ENCODE results near the gene PAIP2.
"Not testable (repeated sequence)": the region's sequence is repeated elsewhere in the genome, so short reads cannot be mapped to it uniquely, and the experiment has no call there.

PAIP2 gene

GRCh38 chr5:139314276-139314675, 27.4 kb upstream of the PAIP2 start:
- DNase-seq (ENCODE audit: low read depth in 2 of 2, low spot score in 1 of 2), result no peak

- no peak for DNase-seq (ENCODE audit: low read depth in 2 of 2, low spot score in 1 of 2)
Measured at GRCh38 chr5:139315056-139315615, 26.5 kb upstream of the PAIP2 start.

GRCh38 chr5:139335811-139336210, 5.8 kb upstream of the PAIP2 start:
- no peak for DNase-seq (ENCODE audit: low read depth in 2 of 2, low spot score in 1 of 2)

DNA sequence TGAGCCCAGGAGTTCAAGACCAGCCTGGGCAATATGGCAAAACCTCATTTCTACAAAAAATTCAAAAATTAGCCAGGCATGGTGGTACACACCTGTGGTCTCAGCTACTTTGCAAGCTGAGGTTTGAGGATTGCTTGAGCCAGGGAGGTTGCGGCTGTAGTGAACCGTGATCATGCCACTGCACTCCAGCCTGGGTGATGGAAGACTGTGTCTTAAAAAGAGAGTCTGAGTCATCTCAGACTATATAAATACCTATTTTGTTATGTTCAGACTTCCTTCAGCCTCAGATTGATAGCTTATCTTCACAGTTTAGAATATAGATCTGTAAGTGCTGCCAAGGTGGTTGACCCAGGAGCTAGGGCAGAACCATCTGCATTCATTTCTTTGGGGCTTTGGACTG, 1.6 kb upstream of the PAIP2 start:
- DNase-seq (ENCODE audit: low read depth in 2 of 2, low spot score in 1 of 2), result no peak

DNA sequence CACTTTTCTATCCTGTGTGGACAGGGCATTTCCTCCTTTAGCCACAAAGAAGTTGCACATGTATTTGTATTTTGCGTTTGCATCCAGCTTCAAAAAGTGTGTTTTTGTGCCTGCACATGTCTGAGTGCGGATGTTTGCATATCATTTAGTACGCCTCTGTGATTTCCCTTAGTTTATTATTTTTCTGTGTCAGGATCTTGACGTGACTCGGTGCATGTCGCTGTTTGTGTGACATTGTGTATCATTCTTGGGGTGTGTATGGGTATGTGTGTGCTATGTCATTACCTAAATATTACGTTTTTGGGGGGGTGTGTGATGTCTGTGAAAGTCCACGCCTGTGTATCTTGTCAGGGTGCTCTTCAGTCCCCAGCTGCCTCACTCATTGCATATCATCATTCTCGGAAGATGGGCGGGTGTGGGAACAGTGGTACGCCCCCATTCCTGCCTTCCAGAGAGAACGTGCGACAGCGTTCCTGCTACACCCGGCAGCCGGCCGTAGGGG, 416 bp upstream of the PAIP2 start:
- DNase-seq (ENCODE audit: low read depth in 2 of 2, low spot score in 1 of 2), result no peak

GRCh38 chr5:139342423-139342723, 719 bp downstream of the PAIP2 start:
- no peak for DNase-seq (ENCODE audit: low read depth in 2 of 2, low spot score in 1 of 2)

DNA sequence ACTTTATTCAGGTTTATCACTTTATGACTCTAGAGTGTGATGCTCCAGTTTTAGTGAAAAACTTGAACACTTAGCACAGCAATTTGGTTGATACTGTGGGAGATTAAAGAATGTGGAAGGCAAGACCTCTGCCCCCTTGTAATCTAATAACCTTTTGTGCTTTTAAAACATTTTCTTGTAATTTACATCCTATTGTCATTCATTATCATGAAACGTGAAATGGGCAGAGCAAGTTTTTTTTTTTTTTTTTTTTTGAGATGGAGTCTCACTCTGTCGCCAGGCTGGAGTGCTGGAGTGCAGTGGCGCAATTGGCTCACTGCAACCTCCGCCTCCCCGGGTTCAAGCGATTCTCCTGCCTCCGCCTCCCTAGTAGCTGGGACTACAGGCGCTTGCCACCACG, 1.8 kb downstream of the PAIP2 start:
- no peak for DNase-seq (ENCODE audit: low read depth in 2 of 2, low spot score in 1 of 2)

GRCh38 chr5:139344177-139344576, 2.5 kb downstream of the PAIP2 start:
- no peak for DNase-seq (ENCODE audit: low read depth in 2 of 2, low spot score in 1 of 2)

- not testable (repeated sequence) for DNase-seq (ENCODE audit: low read depth in 2 of 2, low spot score in 1 of 2)
Measured at GRCh38 chr5:139345442-139345841, 3.8 kb downstream of the PAIP2 start.

- DNase-seq (ENCODE audit: low read depth in 2 of 2, low spot score in 1 of 2), result not testable (repeated sequence)
Measured at GRCh38 chr5:139347863-139348262, 6.2 kb downstream of the PAIP2 start.

- DNase-seq (ENCODE audit: low read depth in 2 of 2, low spot score in 1 of 2), result no peak
Measured at GRCh38 chr5:139354186-139354585, 12.5 kb downstream of the PAIP2 start.

DNA sequence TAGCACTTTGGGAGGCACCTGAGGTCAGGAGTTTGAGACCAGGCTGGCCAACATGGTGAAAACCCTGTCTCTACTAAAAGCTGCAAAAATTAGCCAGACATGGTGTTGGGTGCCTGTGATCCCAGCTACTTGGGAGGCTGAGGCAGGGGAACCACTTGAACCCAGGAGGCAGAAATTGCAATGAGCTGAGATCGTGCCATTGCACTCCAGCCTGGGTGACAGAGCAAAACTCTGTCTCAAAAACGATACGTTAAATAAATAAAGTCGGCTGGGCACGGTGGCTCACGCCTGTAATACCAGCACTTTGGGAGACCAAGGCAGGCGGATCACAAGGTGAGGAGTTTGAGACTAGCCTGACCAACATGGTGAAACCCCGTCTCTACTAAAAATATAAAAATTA, 14.2 kb downstream of the PAIP2 start:
- not testable (repeated sequence) for DNase-seq (ENCODE audit: low read depth in 2 of 2, low spot score in 1 of 2)

GRCh38 chr5:139358064-139358463, 16.4 kb downstream of the PAIP2 start:
- DNase-seq (ENCODE audit: low read depth in 2 of 2, low spot score in 1 of 2), result no peak

- no peak for DNase-seq (ENCODE audit: low read depth in 2 of 2, low spot score in 1 of 2)
Measured at GRCh38 chr5:139360384-139360783, 18.7 kb downstream of the PAIP2 start.

GRCh38 chr5:139361835-139362429, 20.3 kb downstream of the PAIP2 start:
- DNase-seq (ENCODE audit: low read depth in 2 of 2, low spot score in 1 of 2), result no peak

- no peak for DNase-seq (ENCODE audit: low read depth in 2 of 2, low spot score in 1 of 2)
Measured at GRCh38 chr5:139363937-139364336, 22.3 kb downstream of the PAIP2 start.

- DNase-seq (ENCODE audit: low read depth in 2 of 2, low spot score in 1 of 2), result no peak
Measured at GRCh38 chr5:139364466-139364865, 22.8 kb downstream of the PAIP2 start.

DNA sequence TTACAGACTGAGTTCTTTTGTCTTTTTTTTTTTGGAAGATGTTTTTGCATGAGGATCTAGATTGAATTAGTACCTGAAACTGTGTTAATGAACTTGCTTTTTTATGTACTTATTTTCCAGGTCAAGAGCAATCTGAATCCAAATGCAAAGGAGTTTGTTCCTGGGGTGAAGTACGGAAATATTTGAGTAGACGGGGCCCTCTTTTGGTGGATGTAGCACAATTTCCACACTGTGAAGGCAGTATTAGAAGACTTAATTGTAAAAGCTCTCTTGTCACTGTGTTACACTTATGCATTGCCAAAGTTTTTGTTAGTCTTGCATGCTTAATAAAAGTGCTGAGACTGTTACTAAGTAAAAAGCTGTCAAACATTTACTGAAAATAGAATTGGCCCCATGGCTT, 27.0 kb downstream of the PAIP2 start:
- no peak for DNase-seq (ENCODE audit: low read depth in 2 of 2, low spot score in 1 of 2)

GRCh38 chr5:139369181-139369580, 27.5 kb downstream of the PAIP2 start:
- no peak for DNase-seq (ENCODE audit: low read depth in 2 of 2, low spot score in 1 of 2)

DNA sequence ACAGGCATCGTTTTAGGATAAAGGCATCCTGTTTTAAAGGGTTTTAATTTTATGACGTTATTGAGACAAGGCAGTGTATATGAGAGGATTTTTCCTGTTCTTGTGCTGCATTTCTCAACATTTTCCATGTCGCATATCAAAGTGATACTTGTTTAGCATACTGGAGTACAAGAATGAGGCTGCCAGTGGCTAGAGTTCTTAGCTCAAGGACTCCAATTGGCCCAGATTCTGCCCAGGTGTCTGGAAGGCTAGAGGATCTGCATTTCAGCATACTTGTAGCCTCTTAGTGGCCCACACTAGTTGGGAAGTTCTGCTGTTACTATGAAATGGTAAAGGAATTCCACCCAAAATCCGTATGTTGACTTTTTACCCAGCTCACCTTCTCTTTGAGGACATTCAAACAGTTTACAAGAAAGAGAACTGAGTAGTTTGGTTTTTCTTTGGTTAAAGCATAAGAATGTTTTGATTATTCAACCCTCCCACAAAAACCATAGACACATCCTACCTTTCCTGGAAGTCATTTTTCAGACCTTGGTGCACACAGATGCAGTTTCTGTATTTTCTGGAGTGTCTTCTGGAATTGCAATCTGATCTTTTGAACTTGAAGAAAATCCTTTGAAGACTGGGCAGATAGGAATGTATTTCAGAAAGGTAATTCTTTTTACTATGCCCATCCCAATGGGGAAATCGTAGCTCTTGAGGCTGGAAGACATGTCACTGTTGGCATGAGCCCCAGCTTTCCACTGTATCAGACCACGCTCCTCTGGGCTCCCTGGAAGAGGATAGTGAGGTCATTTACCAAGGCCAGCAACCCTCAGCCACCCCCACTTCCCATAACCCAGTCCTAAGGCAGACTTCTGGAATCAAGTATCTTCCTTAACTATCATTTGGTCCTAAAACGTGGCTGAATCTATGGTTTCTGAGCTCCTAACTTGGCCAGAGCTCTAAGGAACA, 30.1 kb downstream of the PAIP2 start:
- DNase-seq (ENCODE audit: low read depth in 2 of 2, low spot score in 1 of 2), result no peak

DNA sequence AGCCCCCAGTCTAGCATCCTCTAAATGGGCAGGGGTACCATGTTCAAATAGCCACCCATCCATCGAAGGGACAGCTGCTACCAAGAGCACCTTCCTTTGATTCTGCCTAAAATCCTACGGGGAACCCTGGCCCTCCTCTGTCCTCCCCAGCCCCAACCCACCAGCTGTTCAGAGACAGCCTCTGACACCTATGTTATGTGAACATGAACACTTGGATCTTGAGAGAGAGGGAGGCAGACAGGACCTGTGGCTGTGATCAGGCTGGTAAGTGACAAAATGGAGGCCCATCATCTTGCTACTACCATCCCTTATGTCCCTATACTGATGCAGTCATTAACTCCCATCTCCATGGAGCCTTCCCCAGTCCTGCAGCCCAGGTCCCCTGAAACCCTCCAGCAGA, 33.3 kb downstream of the PAIP2 start:
- DNase-seq (ENCODE audit: low read depth in 2 of 2, low spot score in 1 of 2), result no peak

DNA sequence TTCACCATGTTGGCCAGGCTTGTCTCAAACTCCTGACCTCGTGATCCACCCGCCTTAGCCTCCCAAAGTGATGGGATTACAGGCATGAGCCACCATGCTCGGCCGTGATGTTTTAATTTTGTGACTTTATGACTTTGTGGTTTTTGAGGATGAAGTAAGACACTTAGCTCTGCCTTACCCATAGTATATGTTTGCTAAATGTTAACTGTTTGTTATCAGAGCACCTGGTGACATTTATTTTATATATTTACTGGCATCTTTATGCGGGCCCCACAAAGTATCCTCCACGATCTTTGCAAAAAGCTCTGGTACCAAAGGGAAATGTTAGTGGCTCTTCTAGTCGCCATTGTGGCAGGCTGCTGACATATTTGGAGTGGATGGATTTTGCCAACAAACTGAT, 34.7 kb downstream of the PAIP2 start:
- DNase-seq (ENCODE audit: low read depth in 2 of 2, low spot score in 1 of 2), result no peak

Measured in stimulated activated CD8-positive, alpha-beta memory T cell treated with anti-CD3 and anti-CD28 coated beads, Interleukin-4, amount 100 ng/mL, for 1 hour (primary cell).